Mesendoderm (in vitro differentiated cells): ENCODE measurements around the gene STUM.
"Not testable (repeated sequence)": the region's sequence is repeated elsewhere in the genome, so short reads cannot be mapped to it uniquely, and the experiment has no call there.

Experiments
- DNase-seq: peaks from one replicate; pipeline ENCODE4 v3.0.0; 2013
- H2AK5ac ChIP-seq: 2 replicates; pipeline ENCODE4 v1.6.1; 2013; ENCODE audit warnings: low read length, inconsistent platforms
- H2BK120ac ChIP-seq: 2 replicates; pipeline ENCODE4 v1.6.1; 2013; ENCODE audit warnings: low read depth, mild to moderate bottlenecking, low read length, moderate library complexity, mixed read lengths
- H2BK15ac ChIP-seq: replicated peaks from 2 replicates; pipeline ENCODE4 v1.6.1; 2013; ENCODE audit warnings: low read depth, mild to moderate bottlenecking, moderate library complexity
- H2BK5ac ChIP-seq: 2 replicates; pipeline ENCODE4 v1.6.1; 2013; ENCODE audit warnings: low read length, inconsistent platforms
- H3K18ac ChIP-seq: 2 replicates; pipeline ENCODE4 v1.6.1; 2013; ENCODE audit warnings: mild to moderate bottlenecking, low read length, mixed read lengths
- H3K23ac ChIP-seq: one replicate; pipeline ENCODE4 v1.6.1; 2013; ENCODE audit warnings: low read length
- H3K27ac ChIP-seq: 2 replicates; pipeline ENCODE4 v1.5.1; 2013; ENCODE audit warnings: low read depth, mild to moderate bottlenecking, inconsistent platforms, low read length, moderate library complexity
- H3K27me3 ChIP-seq: 2 replicates; pipeline ENCODE4 v1.6.1; 2013; ENCODE audit warnings: low read length, control low read depth, mild to moderate bottlenecking, inconsistent platforms; ENCODE audit not compliant: insufficient read depth, poor library complexity
- H3K36me3 ChIP-seq: 2 replicates; pipeline ENCODE4 v1.6.1; 2013; ENCODE audit warnings: low read length, inconsistent platforms; ENCODE audit not compliant: control insufficient read depth, insufficient read depth
- H3K4ac ChIP-seq: one replicate; pipeline ENCODE4 v1.6.1; 2013; ENCODE audit warnings: low read depth, mild to moderate bottlenecking, low read length, moderate library complexity
- H3K4me1 ChIP-seq: 2 replicates; pipeline ENCODE4 v1.6.1; 2013; ENCODE audit warnings: low read depth, low read length, inconsistent platforms; ENCODE audit not compliant: control insufficient read depth
- H3K4me2 ChIP-seq: 2 replicates; pipeline ENCODE4 v1.6.1; 2013; ENCODE audit warnings: low read length
- H3K4me3 ChIP-seq: 2 replicates; pipeline ENCODE4 v1.5.1; 2013; ENCODE audit warnings: mild to moderate bottlenecking, low read length
- H3K56ac ChIP-seq: one replicate; pipeline ENCODE4 v1.6.1; 2013; ENCODE audit warnings: low read length
- H3K79me1 ChIP-seq: 2 replicates; pipeline ENCODE4 v1.6.1; 2013; ENCODE audit warnings: low read length, inconsistent platforms
- H3K79me2 ChIP-seq: 2 replicates; pipeline ENCODE4 v1.6.1; 2013; ENCODE audit warnings: mild to moderate bottlenecking, low read length; ENCODE audit not compliant: control insufficient read depth, insufficient read depth
- H3K9ac ChIP-seq: 2 replicates; pipeline ENCODE4 v1.6.1; 2013; ENCODE audit warnings: low read length, inconsistent platforms
- H4K5ac ChIP-seq: one replicate; pipeline ENCODE4 v1.6.1; 2013; ENCODE audit warnings: low read length
- H4K8ac ChIP-seq: one replicate; pipeline ENCODE4 v1.6.1; 2013; ENCODE audit warnings: low read depth, mild to moderate bottlenecking, control low read depth, low read length, moderate library complexity
- WGBS: extraction: QIAGEN DNeasy Blood & Tissue Kit; methylation state at CpG from one replicate; pipeline ENCODE4 v1.1.7; 2013; ENCODE audit warnings: low lambda C conversion rate, missing lambda C conversion rate; ENCODE audit not compliant: insufficient coverage; ENCODE audit errors: extremely low coverage; 5-methylcytosine and 5-hydroxymethylcytosine counted together

STUM gene

GRCh38 chr1:226615876-226616275 lies 67.3 kb downstream of the STUM start:
- Histone ChIP-seq H2BK120ac (no peak overlapping the region), H2AK5ac (no peak overlapping the region), H4K5ac (no peak overlapping the region), H3K56ac (no peak overlapping the region), H3K79me2 (no peaks in the 10 kb centered on the region), H3K36me3 (no peaks in the 10 kb centered on the region), H3K18ac (no peak overlapping the region), H3K27ac (no peak overlapping the region), H3K4ac (no peak overlapping the region), H3K4me1 (no peaks in the 10 kb centered on the region), H3K79me1 (no peaks in the 10 kb centered on the region), H3K9ac (no peak overlapping the region), H3K4me2 (no peak overlapping the region), H3K27me3 (no peaks in the 10 kb centered on the region), H4K8ac (no peak overlapping the region), H3K4me3 (no peak overlapping the region), H2BK5ac (no peak overlapping the region), H3K23ac (no peak overlapping the region), H2BK15ac (no peak overlapping the region)
- no CpG with 5 or more reads among the region's 9 CpGs for WGBS
- DNase-seq = no peak

GRCh38 chr1:226616636-226617035 lies 68.1 kb downstream of the STUM start:
- H4K5ac ChIP-seq = no peak overlapping the region
- no peak overlapping the region for H3K23ac ChIP-seq
- H3K4ac ChIP-seq = no peak overlapping the region
- no peak for DNase-seq
- no CpG with 5 or more reads among the region's 1 CpG for WGBS
- H2BK120ac ChIP-seq = no peak overlapping the region
- H3K56ac ChIP-seq = no peak overlapping the region
- no peak overlapping the region for H3K4me3 ChIP-seq
- H3K36me3 ChIP-seq = no peaks in the 10 kb centered on the region
- H3K4me2 ChIP-seq = no peak overlapping the region
- no peak overlapping the region for H3K9ac ChIP-seq
- no peaks in the 10 kb centered on the region for H3K27me3 ChIP-seq
- H3K4me1 ChIP-seq = no peaks in the 10 kb centered on the region
- no peak overlapping the region for H2AK5ac ChIP-seq
- no peaks in the 10 kb centered on the region for H3K79me2 ChIP-seq
- H3K79me1 ChIP-seq = no peaks in the 10 kb centered on the region
- no peak overlapping the region for H4K8ac ChIP-seq
- H3K18ac ChIP-seq = no peak overlapping the region
- H2BK15ac ChIP-seq = no peak overlapping the region
- no peak overlapping the region for H2BK5ac ChIP-seq
- no peak overlapping the region for H3K27ac ChIP-seq

GRCh38 chr1:226617109-226617508 lies 68.5 kb downstream of the STUM start:
- no peak overlapping the region for H3K56ac ChIP-seq
- no peak overlapping the region for H4K8ac ChIP-seq
- no peak overlapping the region for H2BK5ac ChIP-seq
- no peak overlapping the region for H3K27ac ChIP-seq
- H2BK120ac ChIP-seq = no peak overlapping the region
- no peaks in the 10 kb centered on the region for H3K79me1 ChIP-seq
- WGBS = no CpG with 5 or more reads among the region's 8 CpGs
- H3K79me2 ChIP-seq = no peaks in the 10 kb centered on the region
- H2BK15ac ChIP-seq = no peak overlapping the region
- no peak for DNase-seq
- no peak overlapping the region for H3K18ac ChIP-seq
- H3K4me2 ChIP-seq = no peak overlapping the region
- no peak overlapping the region for H4K5ac ChIP-seq
- H3K36me3 ChIP-seq = no peaks in the 10 kb centered on the region
- no peak overlapping the region for H3K23ac ChIP-seq
- no peaks in the 10 kb centered on the region for H3K4me1 ChIP-seq
- H3K9ac ChIP-seq = no peak overlapping the region
- no peak overlapping the region for H3K4me3 ChIP-seq
- no peaks in the 10 kb centered on the region for H3K27me3 ChIP-seq
- no peak overlapping the region for H2AK5ac ChIP-seq
- no peak overlapping the region for H3K4ac ChIP-seq

DNA sequence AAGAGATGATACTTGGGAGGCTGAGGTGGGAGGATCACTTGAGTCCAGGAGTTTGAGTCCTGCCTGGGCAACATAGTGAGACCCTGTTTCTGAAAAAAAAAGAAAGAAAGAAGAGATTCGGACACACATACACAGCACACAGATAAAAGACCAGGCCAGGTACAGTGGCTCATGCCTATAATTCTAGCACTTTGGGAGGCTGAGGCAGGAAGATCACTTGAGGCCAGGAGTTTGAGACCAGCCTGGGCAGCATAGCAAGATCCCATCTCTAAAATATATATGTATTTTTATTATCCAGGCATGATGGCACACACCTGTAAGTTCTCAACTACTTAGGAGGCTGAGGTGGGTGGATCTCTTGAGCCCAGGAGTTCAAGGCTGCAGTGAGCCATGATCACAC lies 69.2 kb downstream of the STUM start:
- not testable (repeated sequence) for H3K27me3 ChIP-seq, H3K23ac ChIP-seq, H3K27ac ChIP-seq, H3K4me3 ChIP-seq, H2BK120ac ChIP-seq, H2BK5ac ChIP-seq, H3K79me1 ChIP-seq, H4K8ac ChIP-seq, H3K4me1 ChIP-seq, H3K79me2 ChIP-seq, H3K9ac ChIP-seq, H2AK5ac ChIP-seq, H3K56ac ChIP-seq, H3K4ac ChIP-seq, H3K4me2 ChIP-seq, H2BK15ac ChIP-seq, H3K18ac ChIP-seq, DNase-seq, H3K36me3 ChIP-seq, H4K5ac ChIP-seq
- no CpG with 5 or more reads among the region's 1 CpG for WGBS

- Histone ChIP-seq H3K9ac (no peak overlapping the region), H3K79me1 (no peaks in the 10 kb centered on the region), H3K27me3 (no peaks in the 10 kb centered on the region), H3K4me3 (no peak overlapping the region), H3K36me3 (no peaks in the 10 kb centered on the region), H2BK120ac (no peak overlapping the region), H3K18ac (no peak overlapping the region), H2AK5ac (no peak overlapping the region), H4K8ac (no peak overlapping the region), H3K27ac (no peak overlapping the region), H3K4me2 (no peak overlapping the region), H2BK5ac (no peak overlapping the region), H3K4me1 (no peaks in the 10 kb centered on the region), H2BK15ac (no peak overlapping the region), H3K79me2 (no peaks in the 10 kb centered on the region), H3K4ac (no peak overlapping the region), H3K56ac (no peak overlapping the region), H3K23ac (no peak overlapping the region), H4K5ac (no peak overlapping the region)
- WGBS = no CpG with 5 or more reads among the region's 5 CpGs
- no peak for DNase-seq
Observed at GRCh38 chr1:226618380-226618779, 69.8 kb downstream of the STUM start.

- Histone ChIP-seq H3K56ac (no peak overlapping the region), H2BK120ac (no peak overlapping the region), H3K18ac (no peak overlapping the region), H2BK15ac (no peak overlapping the region), H3K27me3 (no peaks in the 10 kb centered on the region), H3K4me2 (no peak overlapping the region), H3K23ac (no peak overlapping the region), H3K9ac (no peak overlapping the region), H3K36me3 (no peaks in the 10 kb centered on the region), H3K4me1 (no peaks in the 10 kb centered on the region), H3K79me2 (no peaks in the 10 kb centered on the region), H4K5ac (no peak overlapping the region), H2AK5ac (no peak overlapping the region), H3K79me1 (no peaks in the 10 kb centered on the region), H3K27ac (no peak overlapping the region), H3K4me3 (no peak overlapping the region), H4K8ac (no peak overlapping the region), H2BK5ac (no peak overlapping the region), H3K4ac (no peak overlapping the region)
- no CpG with 5 or more reads among the region's 7 CpGs for WGBS
- DNase-seq = no peak
Observed at GRCh38 chr1:226619031-226619430, 70.5 kb downstream of the STUM start.
